ENCODE results near the gene ZMYND8.

DNA sequence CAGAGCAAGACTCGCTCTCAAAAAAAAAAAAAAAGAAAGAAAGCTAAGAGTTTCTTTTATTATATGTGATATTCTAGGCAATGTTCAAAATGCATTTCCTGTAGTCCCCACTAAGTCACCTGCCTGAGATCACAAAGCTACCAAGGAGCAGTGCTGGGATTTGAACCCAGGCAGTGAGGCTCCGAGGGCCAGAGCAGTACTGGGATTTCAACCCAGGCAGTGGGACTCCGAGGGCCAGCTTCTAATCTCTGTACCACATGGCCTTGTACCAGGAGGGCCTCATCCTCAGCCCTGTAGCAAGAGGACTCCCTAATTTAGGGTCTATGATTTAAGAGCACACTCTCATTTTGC lies 39.7 kb downstream of the ZMYND8 start:
- TF ChIP-seq SIN3A (IDR thresholded peaks at IDR 0.05; ENCODE audit: low read depth) (no peak), EZH2phosphoT487 (IDR thresholded peaks at IDR 0.05; ENCODE audit: borderline replicate concordance) (no peak), RAD21 (IDR thresholded peaks at IDR 0.05; ENCODE audit: low read depth) (no peak), POLR2A (IDR thresholded peaks at IDR 0.05; ENCODE audit: borderline replicate concordance, extremely low read depth, insufficient read depth, insufficient read length) (no peak), TCF7L2 (IDR thresholded peaks at IDR 0.05; ENCODE audit: borderline replicate concordance, extremely low read depth, insufficient read depth, insufficient read length) (no peak), SRF (IDR thresholded peaks at IDR 0.05; ENCODE audit: low read depth) (no peak), EZH2 (IDR thresholded peaks at IDR 0.05) (no peak), SP1 (IDR thresholded peaks at IDR 0.05; ENCODE audit: low read depth) (no peak), CEBPB (IDR thresholded peaks at IDR 0.05; ENCODE audit: low read depth) (no peak), MAX (IDR thresholded peaks at IDR 0.05) (no peak), REST (IDR thresholded peaks at IDR 0.05; ENCODE audit: low read depth) (no peak)
- TF ChIP-seq, protein P1, sequence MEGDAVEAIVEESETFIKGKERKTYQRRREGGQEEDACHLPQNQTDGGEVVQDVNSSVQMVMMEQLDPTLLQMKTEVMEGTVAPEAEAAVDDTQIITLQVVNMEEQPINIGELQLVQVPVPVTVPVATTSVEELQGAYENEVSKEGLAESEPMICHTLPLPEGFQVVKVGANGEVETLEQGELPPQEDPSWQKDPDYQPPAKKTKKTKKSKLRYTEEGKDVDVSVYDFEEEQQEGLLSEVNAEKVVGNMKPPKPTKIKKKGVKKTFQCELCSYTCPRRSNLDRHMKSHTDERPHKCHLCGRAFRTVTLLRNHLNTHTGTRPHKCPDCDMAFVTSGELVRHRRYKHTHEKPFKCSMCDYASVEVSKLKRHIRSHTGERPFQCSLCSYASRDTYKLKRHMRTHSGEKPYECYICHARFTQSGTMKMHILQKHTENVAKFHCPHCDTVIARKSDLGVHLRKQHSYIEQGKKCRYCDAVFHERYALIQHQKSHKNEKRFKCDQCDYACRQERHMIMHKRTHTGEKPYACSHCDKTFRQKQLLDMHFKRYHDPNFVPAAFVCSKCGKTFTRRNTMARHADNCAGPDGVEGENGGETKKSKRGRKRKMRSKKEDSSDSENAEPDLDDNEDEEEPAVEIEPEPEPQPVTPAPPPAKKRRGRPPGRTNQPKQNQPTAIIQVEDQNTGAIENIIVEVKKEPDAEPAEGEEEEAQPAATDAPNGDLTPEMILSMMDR (IDR thresholded peaks at IDR 0.05 in 2 of 3, conservative IDR thresholded peaks at IDR 0.05 in 1 of 3; ENCODE audit: borderline replicate concordance in 1 of 3, insufficient read depth in 1 of 3, low read depth in 2 of 3, low read length in 2 of 3) = no peak
- TF ChIP-seq, protein P2, sequence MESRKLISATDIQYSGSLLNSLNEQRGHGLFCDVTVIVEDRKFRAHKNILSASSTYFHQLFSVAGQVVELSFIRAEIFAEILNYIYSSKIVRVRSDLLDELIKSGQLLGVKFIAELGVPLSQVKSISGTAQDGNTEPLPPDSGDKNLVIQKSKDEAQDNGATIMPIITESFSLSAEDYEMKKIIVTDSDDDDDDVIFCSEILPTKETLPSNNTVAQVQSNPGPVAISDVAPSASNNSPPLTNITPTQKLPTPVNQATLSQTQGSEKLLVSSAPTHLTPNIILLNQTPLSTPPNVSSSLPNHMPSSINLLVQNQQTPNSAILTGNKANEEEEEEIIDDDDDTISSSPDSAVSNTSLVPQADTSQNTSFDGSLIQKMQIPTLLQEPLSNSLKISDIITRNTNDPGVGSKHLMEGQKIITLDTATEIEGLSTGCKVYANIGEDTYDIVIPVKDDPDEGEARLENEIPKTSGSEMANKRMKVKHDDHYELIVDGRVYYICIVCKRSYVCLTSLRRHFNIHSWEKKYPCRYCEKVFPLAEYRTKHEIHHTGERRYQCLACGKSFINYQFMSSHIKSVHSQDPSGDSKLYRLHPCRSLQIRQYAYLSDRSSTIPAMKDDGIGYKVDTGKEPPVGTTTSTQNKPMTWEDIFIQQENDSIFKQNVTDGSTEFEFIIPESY (IDR thresholded peaks at IDR 0.05; ENCODE audit: extremely low read depth, insufficient replicate concordance, low read length) = no peak

Data from HCT116 (cell line).